GM21381 (cell line): Measurements from ENCODE around the gene MOBP.

Experiments used
- ATAC-seq: cut with Tn5 transposase; IDR thresholded peaks from one replicate; pipeline ENCODE4 v1.9.1; 2021; ENCODE audit warnings: mild to moderate bottlenecking, moderate library complexity; ENCODE audit not compliant: unreplicated experiment

MOBP gene

GRCh38 chr3:39540162-39540921 is 72.9 kb downstream of the MOBP start:
- no peak for ATAC-seq

DNA sequence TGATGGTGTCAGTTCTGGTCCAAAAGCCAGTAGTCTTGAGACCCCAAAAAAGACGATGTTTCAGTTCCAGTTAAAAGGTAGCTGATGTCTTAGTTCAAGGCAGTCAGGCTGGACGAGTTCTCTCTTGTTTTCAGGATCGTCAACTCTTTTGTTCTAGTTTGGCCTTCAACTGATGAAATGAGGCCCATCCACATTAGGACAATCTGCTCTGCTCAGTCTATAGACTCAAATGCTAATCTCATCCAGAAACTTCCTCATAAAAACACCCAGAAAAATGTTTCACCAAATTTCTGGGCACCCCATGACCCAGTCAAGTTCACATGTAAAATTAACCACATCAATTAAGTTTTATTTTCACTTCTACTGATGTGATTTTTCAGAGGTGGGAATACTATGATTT is 74.0 kb downstream of the MOBP start:
- ATAC-seq = no peak

DNA sequence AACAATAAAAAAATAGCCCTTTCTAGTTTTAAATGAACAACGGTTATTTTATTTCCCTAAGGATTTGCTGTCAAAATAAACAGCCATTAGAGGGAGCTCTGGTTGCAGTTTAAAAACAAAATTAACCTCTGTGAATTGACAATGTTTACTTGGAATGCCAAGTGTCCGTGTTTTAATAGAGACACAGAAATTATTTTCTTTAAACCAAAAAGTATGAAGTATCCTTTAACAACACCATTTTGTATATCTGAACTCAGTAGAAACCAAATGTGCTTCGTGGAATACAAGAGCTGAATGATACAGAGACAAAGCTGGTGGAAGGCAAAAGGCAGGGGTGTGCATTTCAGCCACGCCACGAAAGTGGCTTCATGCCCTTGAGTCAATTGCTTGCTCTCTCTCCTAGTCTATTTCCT is 74.4 kb downstream of the MOBP start:
- no peak for ATAC-seq

DNA sequence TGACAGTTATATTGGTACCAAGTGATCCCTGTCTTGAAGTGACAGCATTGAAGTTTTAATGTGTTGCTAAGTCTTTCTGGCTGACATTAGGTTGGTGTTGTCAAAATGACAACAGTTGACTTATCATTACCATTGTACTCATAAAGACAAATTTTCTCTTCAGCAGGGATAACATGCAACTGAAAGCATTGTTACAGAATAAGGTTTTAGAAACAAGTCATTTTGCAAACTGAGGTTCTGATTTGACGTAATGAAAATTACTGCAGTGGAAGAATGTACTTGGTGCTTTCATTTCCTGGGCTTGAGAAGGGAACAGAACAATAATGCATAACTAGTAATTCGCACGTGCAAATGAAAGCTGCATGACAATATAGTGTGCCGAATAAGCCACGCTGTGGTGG is 75.1 kb downstream of the MOBP start:
- no peak for ATAC-seq

DNA sequence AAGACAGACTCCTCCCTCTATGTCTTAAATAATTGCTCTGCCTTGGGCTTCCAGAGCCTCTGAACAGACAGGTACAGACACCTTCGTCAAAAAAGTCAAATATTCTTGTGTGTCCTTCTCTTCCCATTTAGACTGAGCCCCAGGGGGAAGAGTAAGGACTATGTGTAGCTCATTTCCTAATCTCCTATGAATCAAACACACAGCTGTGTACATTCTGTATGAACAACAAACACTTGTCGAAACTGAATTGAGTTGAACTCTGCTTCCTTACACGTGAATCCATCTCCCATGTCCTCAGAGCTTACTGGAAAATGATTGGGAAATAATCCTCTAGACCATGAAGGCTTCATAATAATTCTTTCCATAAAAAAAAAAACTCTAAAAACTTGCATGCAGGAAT is 80.8 kb downstream of the MOBP start:
- ATAC-seq = no peak

DNA sequence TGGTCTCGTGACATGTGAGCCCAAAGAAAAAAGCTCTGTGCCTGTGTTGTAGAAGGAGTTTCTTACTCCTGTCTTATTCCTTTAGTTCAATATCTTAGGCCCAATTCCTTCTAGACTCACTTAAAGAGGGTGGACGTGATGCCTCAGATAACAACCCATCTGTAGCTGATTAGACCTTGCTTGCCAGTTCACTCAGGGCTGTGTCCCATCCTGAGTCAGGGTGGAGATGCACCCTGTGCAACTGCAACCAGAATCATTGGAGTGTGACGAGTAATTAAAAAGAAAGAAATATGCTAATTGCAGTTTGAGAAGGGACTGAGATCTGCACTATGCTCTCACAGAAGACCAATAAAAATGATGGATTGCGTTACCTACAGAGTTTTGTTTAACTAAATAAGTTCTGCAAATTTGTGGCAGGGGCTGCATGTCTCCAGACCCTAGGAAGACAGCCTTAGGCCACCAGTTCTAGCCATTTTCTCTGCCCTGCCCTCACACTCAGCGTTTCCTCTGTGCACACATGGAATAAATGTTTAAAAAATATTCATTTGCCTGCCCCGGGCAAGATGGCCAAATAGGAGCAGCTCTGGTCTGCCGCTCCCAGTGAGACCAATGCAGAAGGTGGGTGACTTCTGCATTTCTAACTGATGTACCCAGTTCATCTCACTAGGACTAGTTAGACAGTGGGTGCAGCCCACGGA is 83.0 kb downstream of the MOBP start:
- no peak for ATAC-seq
